GM18499 (cell line): Measurements from ENCODE around the gene GRIP2.

Experiments
- ATAC-seq: cut with Tn5 transposase; IDR thresholded peaks from one replicate; pipeline ENCODE4 v1.9.1; 2021; ENCODE audit warnings: moderate number of reproducible peaks; ENCODE audit not compliant: insufficient read depth, unreplicated experiment

The GRIP2 gene

DNA sequence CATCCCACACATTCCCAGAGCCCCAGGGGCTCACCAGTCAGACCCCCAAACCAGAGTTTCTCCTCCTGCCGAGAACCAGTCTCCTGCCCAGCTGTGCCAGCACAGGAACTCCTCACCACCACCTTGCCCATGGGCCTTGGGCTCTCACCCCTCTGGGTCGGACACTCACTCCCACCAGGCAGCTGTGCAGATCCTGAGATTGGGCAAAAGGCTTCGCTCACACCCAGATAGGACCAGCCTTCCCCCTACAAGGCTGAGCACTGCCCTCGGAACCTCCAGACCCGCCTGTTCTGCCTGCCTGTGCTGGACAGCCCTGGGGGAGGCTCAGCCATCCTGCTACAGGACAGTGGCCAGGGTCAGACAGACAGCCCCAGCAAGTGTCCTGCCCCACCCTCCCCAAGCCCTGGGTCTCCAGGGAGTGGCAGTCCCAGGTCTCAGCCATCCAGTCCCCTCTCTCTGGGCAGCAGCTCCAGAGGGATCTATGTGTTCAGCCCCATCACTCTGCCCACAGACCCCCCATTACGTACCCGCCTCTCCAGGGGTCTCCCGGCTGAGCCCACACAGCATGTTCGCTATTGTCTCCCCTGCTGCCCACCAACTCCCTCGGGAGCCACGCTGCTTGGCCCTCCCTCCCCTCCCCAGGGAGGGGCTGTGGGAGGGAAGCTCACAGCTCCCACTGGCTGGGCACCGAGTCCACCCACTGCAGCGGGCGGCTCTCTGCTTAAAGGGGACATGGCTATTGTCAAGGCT is at the start of gene GRIP2:
GRIP2 (minus strand) TSS at position 601 of the 750 bp plus-strand sequence; CDS start at position 567, 34 bp downstream.
- ATAC-seq, result no peak

GRCh38 chr3:14588425-14589112 is 48.4 kb upstream of the GRIP2 start:
- no peak for ATAC-seq

DNA sequence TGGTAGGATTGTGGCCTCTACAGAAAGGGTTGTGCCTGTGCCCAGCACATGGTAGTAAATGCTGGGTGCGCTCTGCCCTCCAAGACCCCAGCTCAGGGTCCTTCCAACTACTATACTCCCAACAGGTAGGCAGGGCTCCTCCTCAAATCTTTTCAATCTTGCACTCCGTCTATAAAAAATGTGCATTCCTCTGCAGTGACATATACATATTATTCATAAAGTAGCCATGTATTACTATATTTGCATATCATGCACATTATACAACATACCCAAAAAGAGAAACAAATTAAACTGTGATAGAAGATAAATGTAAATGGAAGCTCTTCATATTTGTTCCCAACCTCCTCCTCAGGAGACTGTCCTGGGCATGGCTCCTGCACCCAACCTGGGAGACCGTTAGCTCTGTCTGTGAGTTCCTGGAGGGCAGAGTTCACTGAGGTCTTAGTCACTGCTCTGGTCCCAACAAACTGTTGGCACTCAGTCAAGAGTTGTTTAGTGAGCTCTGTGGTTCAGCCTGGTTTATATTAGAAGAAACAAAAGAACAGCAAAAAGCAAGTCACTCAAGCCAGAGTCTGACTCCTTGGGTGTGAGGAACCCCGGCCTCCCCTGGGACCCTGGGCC is 47.7 kb upstream of the GRIP2 start:
- ATAC-seq, result no peak

DNA sequence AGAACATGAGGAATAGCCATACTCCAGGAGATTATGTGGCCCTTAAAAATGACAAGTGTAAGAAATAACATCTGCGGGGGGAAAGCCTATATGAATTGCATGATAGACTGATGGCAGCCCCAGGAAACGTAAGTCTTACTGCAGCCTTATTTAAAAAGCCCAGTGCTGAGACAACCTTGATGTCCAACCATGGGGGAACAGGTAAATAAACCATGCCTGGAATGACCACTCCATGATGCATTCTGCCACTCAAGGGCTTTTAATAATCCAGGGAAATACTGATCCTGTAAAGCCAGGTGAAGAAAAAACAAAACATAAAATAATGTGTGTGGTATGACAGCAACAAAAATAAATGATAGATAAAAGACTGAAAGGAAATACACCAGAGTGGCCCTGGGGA is 46.5 kb upstream of the GRIP2 start:
- ATAC-seq, result no peak

GRCh38 chr3:14583548-14584091 is 43.5 kb upstream of the GRIP2 start:
- no peak for ATAC-seq

GRCh38 chr3:14582045-14582410 is 41.9 kb upstream of the GRIP2 start:
- no peak for ATAC-seq

DNA sequence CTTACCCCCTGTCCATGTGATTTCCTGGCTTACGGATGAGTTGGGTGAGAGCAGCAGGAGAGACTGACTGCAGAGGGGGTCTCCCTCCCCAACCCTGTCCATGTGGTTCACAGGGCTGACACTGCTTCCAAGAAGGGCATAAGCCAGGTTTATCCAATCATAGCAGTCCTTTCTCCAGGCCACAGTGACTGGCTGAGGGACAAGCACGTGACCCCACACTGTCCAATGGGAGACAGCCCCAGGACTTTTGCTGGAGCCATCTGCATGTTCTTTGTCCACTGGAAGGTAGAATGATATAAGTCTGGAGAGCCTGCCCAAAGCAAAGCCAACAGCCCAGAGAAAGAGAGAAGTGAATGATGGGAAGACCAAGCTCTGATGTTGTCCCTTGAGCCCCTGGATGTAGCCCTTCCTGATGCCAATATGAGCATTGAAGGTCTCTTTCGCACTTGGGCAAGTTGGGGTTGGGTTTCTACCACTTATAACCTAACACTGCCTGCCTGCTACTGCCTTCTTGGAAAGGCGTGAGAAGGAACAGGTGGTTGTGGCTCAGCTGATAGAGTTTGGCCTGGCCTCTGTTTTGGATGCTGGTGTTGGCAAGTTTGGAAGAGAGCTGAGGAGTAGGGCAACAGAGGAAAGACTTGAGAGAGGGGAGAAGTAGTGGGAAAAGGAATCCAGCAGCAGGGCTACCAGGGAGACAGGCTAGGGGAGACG is 41.3 kb upstream of the GRIP2 start:
- ATAC-seq, result no peak

DNA sequence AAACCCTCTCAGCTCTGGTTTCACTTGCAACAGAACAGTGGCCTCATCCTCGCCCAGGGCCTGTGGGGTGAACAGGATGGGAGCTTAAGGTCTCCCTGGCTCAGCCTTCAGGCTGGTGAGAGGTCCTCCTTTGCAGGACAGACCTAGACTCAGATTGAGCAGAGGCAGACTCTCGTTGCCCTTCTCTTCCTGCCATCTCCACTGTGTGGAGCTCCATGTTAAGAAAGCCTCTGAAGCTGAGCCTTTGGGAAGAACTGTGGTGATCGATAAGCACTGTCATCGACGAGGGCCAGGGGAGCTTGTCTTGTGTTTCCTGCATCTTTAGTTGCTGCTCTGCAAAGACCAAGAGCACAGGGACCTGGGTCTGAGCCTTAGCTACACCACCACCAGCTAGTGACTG is 37.8 kb upstream of the GRIP2 start:
- ATAC-seq, result no peak

- ATAC-seq, result no peak
Measured at GRCh38 chr3:14576163-14576562, 36.0 kb upstream of the GRIP2 start.

GRCh38 chr3:14574183-14574582 is 34.0 kb upstream of the GRIP2 start:
- no peak for ATAC-seq

- no peak for ATAC-seq
Measured at GRCh38 chr3:14573706-14574105, 33.6 kb upstream of the GRIP2 start.

GRCh38 chr3:14570864-14571263 is 30.7 kb upstream of the GRIP2 start:
- ATAC-seq, result no peak

DNA sequence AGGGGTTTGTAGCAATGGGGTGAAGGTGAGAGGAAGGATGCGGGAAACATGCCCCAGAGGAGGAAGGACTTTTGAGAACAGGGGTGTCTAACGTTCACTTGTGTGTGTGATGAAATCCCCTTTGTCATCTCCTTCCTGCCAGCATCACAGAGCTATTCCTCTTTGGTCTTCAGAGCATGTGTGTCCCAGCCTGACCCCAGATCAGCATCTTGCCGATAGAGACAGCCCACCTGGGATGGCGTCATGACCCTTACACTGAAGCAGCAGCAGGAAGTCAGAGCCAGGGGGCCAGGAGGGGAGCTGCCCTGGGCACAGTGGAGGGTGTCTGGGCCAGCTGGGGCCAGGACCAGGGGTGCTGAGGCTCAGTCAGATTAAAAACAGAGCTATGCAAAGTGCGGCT is 29.9 kb upstream of the GRIP2 start:
- no peak for ATAC-seq

DNA sequence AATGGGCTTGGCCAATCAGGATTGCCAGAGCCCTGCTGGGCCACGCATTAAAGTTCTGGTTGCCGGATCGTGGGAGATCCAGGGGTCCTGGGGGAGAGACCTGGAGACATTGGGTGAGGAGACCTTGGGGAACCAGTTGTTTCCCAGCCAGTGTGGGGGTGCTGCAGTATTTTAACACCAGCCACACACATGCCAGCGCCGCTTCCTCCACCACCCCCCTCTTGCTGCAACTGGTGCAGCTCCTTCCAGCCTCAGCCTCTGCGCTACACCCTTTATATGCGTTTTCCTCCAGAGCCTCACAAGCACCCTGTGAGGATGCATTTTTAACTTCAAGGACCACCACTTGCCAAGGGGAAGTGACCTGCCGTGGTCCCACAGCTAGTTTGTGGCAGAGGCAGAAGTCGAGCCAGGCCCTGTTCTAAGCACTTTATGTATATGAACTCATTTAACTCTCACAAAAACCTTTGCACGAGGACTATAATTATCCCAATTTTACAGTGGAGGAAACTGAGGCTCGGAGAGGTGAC is 29.4 kb upstream of the GRIP2 start:
- ATAC-seq, result no peak

DNA sequence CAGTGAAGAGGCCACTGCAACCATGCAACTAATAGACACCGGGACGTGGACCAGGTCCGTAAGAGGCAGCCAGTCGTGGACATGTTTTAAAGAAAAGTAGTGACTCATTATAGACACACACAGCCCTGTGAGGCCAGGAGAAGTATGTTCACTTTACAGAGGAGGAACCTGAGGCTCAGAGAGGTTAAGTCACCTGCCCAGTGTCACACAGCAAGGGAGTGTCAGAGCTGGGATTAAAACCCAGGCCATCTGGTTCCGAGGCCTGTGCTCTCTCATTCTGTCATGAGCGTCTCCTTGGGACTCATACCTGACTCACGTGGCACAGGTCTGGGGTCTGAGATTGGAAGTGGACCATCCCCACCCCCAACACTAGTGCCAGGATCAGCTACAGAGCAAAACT is 28.1 kb upstream of the GRIP2 start:
- no peak for ATAC-seq

DNA sequence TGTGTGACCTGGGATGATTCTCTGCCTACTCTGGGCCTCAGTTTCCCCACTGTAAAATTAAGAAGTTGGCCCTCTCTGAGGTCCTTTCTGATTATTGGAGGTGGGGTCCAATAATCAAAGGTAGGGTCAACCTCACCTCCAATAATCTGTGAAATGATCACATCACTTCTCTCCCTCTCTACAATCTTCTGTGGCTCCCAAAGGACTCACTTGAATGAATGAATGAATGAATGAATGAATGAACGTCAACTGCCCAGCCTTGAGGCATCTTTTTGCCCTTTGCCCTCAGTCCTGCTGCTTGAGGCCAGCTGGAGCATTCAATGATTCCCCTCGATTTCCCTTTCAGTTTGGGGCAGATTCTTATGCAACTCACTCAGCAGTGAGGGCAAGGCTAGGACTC is 26.7 kb upstream of the GRIP2 start:
- ATAC-seq, result no peak

DNA sequence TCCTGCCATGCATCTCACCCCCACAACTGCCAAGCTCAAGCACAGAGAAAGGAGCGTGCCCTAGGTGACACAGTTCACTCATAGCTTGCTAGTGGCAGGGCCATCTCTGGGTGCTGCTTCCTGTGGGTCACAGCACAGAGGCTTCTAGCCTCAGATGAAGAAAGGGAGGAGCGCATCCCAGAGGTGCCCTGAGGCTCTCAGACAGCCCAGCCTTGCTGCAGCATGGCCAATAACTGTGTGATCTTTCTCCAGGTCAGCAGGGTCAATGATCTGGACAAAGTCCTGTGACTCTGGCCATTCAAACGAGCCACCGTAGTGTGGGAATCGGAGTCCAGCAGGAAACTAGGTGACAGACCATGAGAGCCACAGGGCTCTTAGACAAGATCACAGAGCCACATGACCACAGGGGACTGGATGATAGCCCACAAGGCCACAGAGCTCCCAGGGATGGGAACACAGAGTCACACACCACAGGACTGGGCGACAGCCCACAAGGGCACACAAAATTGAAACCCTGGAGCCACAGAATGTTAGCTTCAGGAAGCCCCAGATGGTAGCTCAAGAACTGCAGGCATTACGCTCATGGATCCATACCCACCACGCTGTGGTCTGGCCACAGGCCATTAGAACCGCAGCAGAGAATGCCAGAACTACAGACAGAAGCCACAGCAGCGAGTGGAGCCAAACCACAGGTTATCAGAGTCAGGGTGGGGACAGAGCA is 25.9 kb upstream of the GRIP2 start:
- ATAC-seq, result no peak

GRCh38 chr3:14564741-14565140 is 24.6 kb upstream of the GRIP2 start:
- ATAC-seq, result no peak

DNA sequence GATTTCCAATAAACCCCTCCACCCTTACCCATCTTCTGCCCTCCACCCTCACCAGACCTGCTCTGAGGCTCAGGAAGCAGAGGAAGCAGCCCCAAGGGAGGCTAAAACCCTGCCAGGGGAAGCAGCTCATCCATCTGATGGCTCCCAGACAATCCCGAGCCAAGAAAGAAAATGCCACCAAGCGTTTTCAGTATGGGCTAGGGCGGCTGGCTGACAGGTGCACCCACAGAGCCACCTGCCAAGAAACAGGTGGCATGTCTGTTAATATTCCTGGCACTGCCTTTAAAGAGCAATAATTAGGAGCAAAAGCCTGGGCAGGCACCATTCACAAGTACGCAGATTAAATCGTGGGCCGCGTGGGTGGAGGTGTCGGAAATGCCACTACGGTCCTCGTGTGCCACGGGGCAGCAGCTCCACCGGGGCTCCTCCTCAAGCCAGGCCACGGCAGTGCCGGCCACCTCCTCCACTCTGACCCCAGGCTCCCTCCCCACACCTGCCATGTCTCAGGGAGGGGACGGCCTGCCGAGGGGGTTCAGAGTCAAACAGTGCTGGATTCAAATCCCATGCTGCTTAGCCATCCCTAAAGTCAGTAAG is 23.9 kb upstream of the GRIP2 start:
- no peak for ATAC-seq
